GM23248 (cell line): ENCODE measurements around the gene C5orf34. TPM values are rescaled to one million over a fixed set of nuclear protein-coding genes. Genes with fewer than 3 reads are reported as not detected.
"Not testable (repeated sequence)": the region's sequence is repeated elsewhere in the genome, so short reads cannot be mapped to it uniquely, and the experiment has no call there.

Experiments used
- DNase-seq: peaks from one replicate; pipeline ENCODE4 v3.0.0-alpha.2; 2015
- H2AFZ ChIP-seq: fragments of 200-600 bp; sonication (generic); 2 replicates; pipeline ENCODE4 v1.6.1; 2016; ENCODE audit warnings: antibody characterized with exemption
- H3F3A ChIP-seq: fragments of 200-600 bp; sonication (generic); 2 replicates; pipeline ENCODE4 v1.6.1; 2016; ENCODE audit warnings: mild to moderate bottlenecking, antibody characterized with exemption, mixed run types; ENCODE audit not compliant: insufficient read depth
- H3K27ac ChIP-seq: fragments of 200-600 bp; sonication (generic); 2 replicates; pipeline ENCODE4 v1.5.1; 2016; ENCODE audit warnings: mild to moderate bottlenecking
- H3K27me3 ChIP-seq: fragments of 200-600 bp; sonication (generic); replicated peaks from 2 replicates; pipeline ENCODE4 v1.6.1; 2016; ENCODE audit warnings: mild to moderate bottlenecking; ENCODE audit not compliant: insufficient read depth
- H3K36me3 ChIP-seq: fragments of 200-600 bp; sonication (generic); 2 replicates; pipeline ENCODE4 v1.6.1; 2016; ENCODE audit warnings: low read depth, mild to moderate bottlenecking
- H3K4me1 ChIP-seq: fragments of 200-600 bp; sonication (generic); 2 replicates; pipeline ENCODE4 v1.6.1; 2016; ENCODE audit warnings: mild to moderate bottlenecking; ENCODE audit not compliant: insufficient read depth
- H3K4me2 ChIP-seq: fragments of 200-600 bp; sonication (generic); one replicate; pipeline ENCODE4 v1.6.1; 2016; ENCODE audit warnings: mild to moderate bottlenecking; ENCODE audit not compliant: unreplicated experiment
- H3K4me3 ChIP-seq: fragments of 200-600 bp; sonication (generic); 2 replicates; pipeline ENCODE4 v1.5.1; 2016; ENCODE audit warnings: mild to moderate bottlenecking
- H3K79me2 ChIP-seq: fragments of 200-600 bp; sonication (generic); 2 replicates; pipeline ENCODE4 v1.6.1; 2016; ENCODE audit warnings: mild to moderate bottlenecking; ENCODE audit not compliant: insufficient read depth
- H3K9ac ChIP-seq: fragments of 200-600 bp; sonication (generic); 2 replicates; pipeline ENCODE4 v1.6.1; 2016; ENCODE audit warnings: mild to moderate bottlenecking
- H3K9me2 ChIP-seq: fragments of 200-600 bp; sonication (generic); 2 replicates; pipeline ENCODE4 v1.6.1; 2016; ENCODE audit warnings: mixed run types, mild to moderate bottlenecking, moderate library complexity; ENCODE audit not compliant: insufficient read depth
- H3K9me3 ChIP-seq: fragments of 200-600 bp; sonication (generic); one replicate; pipeline ENCODE4 v1.6.1; 2017; ENCODE audit warnings: low read depth
- H4K20me1 ChIP-seq: fragments of 200-600 bp; sonication (generic); 2 replicates; pipeline ENCODE4 v1.6.0; 2016; ENCODE audit not compliant: insufficient read depth
- EZH2 ChIP-seq: fragments of 200-600 bp; sonication (generic); IDR thresholded peaks from 2 replicates; pipeline ENCODE4 v1.6.1; 2018; ENCODE audit warnings: antibody characterized with exemption, mild to moderate bottlenecking; ENCODE audit not compliant: insufficient read depth, poor library complexity, severe bottlenecking
- EZH2phosphoT487 ChIP-seq: fragments of 200-600 bp; sonication (generic); IDR thresholded peaks from 2 replicates; pipeline ENCODE4 v1.6.1; 2018; ENCODE audit warnings: antibody characterized with exemption, moderate library complexity, mild to moderate bottlenecking, low read depth; ENCODE audit not compliant: insufficient read depth
- WGBS, 2 experiments: methylation state at CpG; one replicate each; pipeline ENCODE4 v1.1.6; 2015 to 2017; ENCODE audit warnings: low lambda C conversion rate in 2 of 2, low coverage in 1 of 2; ENCODE audit errors: missing lambda C conversion rate in 2 of 2; 5-methylcytosine and 5-hydroxymethylcytosine counted together
- in situ Hi-C: fragments of 300-500 bp; cut with MboI; formaldehyde crosslinking; loops from 2 replicates; pipeline ENCODE4 v1.15.0; 2020
- polyA plus RNA-seq: library from polyadenylated mRNA; unstranded; fragments of >200 nt; fragmentation: Nextera tagmentation; extraction: Ambion mirVana; gene quantifications from 2 replicates; pipeline ENCODE4 v1.2.1, GENCODE V29; 2016
- total RNA-seq: library from RNA; depleted of rRNA; stranded (reverse); fragments of >200 nt; shearing (Covaris generic); gene quantifications from 2 replicates; pipeline ENCODE4 v1.2.3, GENCODE V29; 2014

Gene C5orf34
- total and polyA plus RNA-seq, 2 experiments from 2014 or later, result 3.1 to 4.4 TPM

- Histone ChIP-seq H3F3A (peaks cover 22% of the 10 kb centered on the region), H2AFZ (peak within 1 kb of the TSS; percentile 83), H3K36me3 (no peaks in the 10 kb centered on the region), H3K79me2 (peaks cover 39% of the 10 kb centered on the region), H3K4me1 (peaks cover 13% of the 10 kb centered on the region), H3K9ac (peak within 1 kb of the TSS; percentile 95), H3K9me3 (no peaks in the 10 kb centered on the region), H3K27me3 (no peaks in the 10 kb centered on the region), H3K4me3 (peak within 1 kb of the TSS; percentile 83), H3K4me2 (peak within 1 kb of the TSS; percentile 90), H4K20me1 (no peaks in the 10 kb centered on the region), H3K9me2 (no peaks in the 10 kb centered on the region), H3K27ac (peak within 1 kb of the TSS; percentile 95)
- TF ChIP-seq EZH2phosphoT487, result no peak
- no peak for TF ChIP-seq EZH2
- in situ Hi-C loops, result no loop called here
- DNase-seq, result peak; percentile 99
- 0% methylated on average over 38 to 60 of the region's 62 CpGs for WGBS, 2 experiments
Observed at GRCh38 chr5:43483298-43484105, 31.4 kb downstream of the C5orf34 start, which contains the start of gene TMEM267. Gene TMEM267 (minus strand): TSS chr5:43483865. CDS start chr5:43453969, 29,896 bp downstream.

- Histone ChIP-seq H3F3A (peaks cover 22% of the 10 kb centered on the region), H3K27me3 (no peaks in the 10 kb centered on the region), H3K4me3 (peak overlapping the region; percentile 83), H4K20me1 (no peaks in the 10 kb centered on the region), H3K4me1 (peaks cover 13% of the 10 kb centered on the region), H3K9me2 (no peaks in the 10 kb centered on the region), H3K9me3 (no peaks in the 10 kb centered on the region), H3K4me2 (peak overlapping the region; percentile 90), H3K9ac (peak overlapping the region; percentile 95), H3K36me3 (no peaks in the 10 kb centered on the region), H2AFZ (peak overlapping the region; percentile 83), H3K79me2 (peaks cover 48% of the 10 kb centered on the region), H3K27ac (peak overlapping the region; percentile 95)
- peak; percentile 63 for DNase-seq
- in situ Hi-C loops, result no loop called here
- no peak for TF ChIP-seq EZH2
- TF ChIP-seq EZH2phosphoT487, result no peak
- 26 to 30% methylated on average over 6 of the region's 6 CpGs for WGBS, 2 experiments
Observed at GRCh38 chr5:43482490-43483297, 32.3 kb downstream of the C5orf34 start.

- Histone ChIP-seq H3K36me3 (peaks cover 35% of the 10 kb centered on the region; the same call in 1 of the 2 replicates), H3K9me3 (no peaks in the 10 kb centered on the region), H3K4me1 (no peaks in the 10 kb centered on the region), H3K4me2 (no peak overlapping the region), H3K27ac (no peak overlapping the region), H3K9me2 (no peaks in the 10 kb centered on the region), H3K27me3 (no peaks in the 10 kb centered on the region), H3K79me2 (peaks cover 95% of the 10 kb centered on the region), H2AFZ (no peak overlapping the region), H3F3A (no peaks in the 10 kb centered on the region), H3K9ac (no peak overlapping the region), H4K20me1 (no peaks in the 10 kb centered on the region), H3K4me3 (no peak overlapping the region)
- in situ Hi-C loops, result no loop called here
- 97 to 99% methylated on average over 6 of the region's 6 CpGs for WGBS, 2 experiments
- DNase-seq, result no peak
- TF ChIP-seq EZH2, result no peak
- no peak for TF ChIP-seq EZH2phosphoT487
Observed at GRCh38 chr5:43469671-43470391, 45.1 kb downstream of the C5orf34 start.

GRCh38 chr5:43467100-43467499, 47.8 kb downstream of the C5orf34 start:
- Histone ChIP-seq H3K4me3 (no peak overlapping the region), H3K4me1 (no peaks in the 10 kb centered on the region), H3F3A (no peaks in the 10 kb centered on the region), H3K79me2 (peaks cover 88% of the 10 kb centered on the region), H4K20me1 (no peaks in the 10 kb centered on the region), H3K9me3 (no peaks in the 10 kb centered on the region), H3K36me3 (peaks cover 32% of the 10 kb centered on the region; the same call in 1 of the 2 replicates), H3K9me2 (no peaks in the 10 kb centered on the region), H2AFZ (no peak overlapping the region), H3K9ac (no peak overlapping the region), H3K27me3 (no peaks in the 10 kb centered on the region), H3K4me2 (no peak overlapping the region), H3K27ac (no peak overlapping the region)
- DNase-seq, result no peak
- no peak for TF ChIP-seq EZH2
- in situ Hi-C loops, result no loop called here

GRCh38 chr5:43465455-43465854, 49.5 kb downstream of the C5orf34 start:
- DNase-seq, result not testable (repeated sequence)

More at GRCh38 chr5:43465455-43465854, 49.5 kb downstream of the C5orf34 start:
- H3K4me1 ChIP-seq, H3K9me3 ChIP-seq, H4K20me1 ChIP-seq, H2AFZ ChIP-seq, H3K27ac ChIP-seq, H3K9me2 ChIP-seq, in situ Hi-C loops, H3K4me3 ChIP-seq, H3F3A ChIP-seq, H3K9ac ChIP-seq, H3K27me3 ChIP-seq, H3K4me2 ChIP-seq: not testable (repeated sequence)
- H3K36me3 ChIP-seq, result peaks cover 18% of the 10 kb centered on the region; the same call in 1 of the 2 replicates
- H3K79me2 ChIP-seq, result peaks cover 88% of the 10 kb centered on the region
- WGBS, 2 experiments, result 94 to 95% methylated on average over 3 of the region's 3 CpGs
